H9 (cell line): ENCODE measurements around the gene SHANK3. TPM values are rescaled to one million over a fixed set of nuclear protein-coding genes. Genes with fewer than 3 reads are reported as not detected.

Experiments used
- DNase-seq: peaks from one replicate; pipeline ENCODE4 v3.0.0-alpha.2; 2017
- H2AFZ ChIP-seq: one replicate; pipeline ENCODE4 v1.6.1; 2013; ENCODE audit warnings: mild to moderate bottlenecking, low read length, control low read depth, moderate library complexity
- H2AK5ac ChIP-seq: 2 replicates; pipeline ENCODE4 v1.6.1; 2013; ENCODE audit warnings: low read length, control low read depth, mixed read lengths; ENCODE audit not compliant: insufficient read length
- H2BK120ac ChIP-seq: one replicate; pipeline ENCODE4 v1.6.1; 2013; ENCODE audit warnings: low read depth, mild to moderate bottlenecking, low read length, control low read depth, inconsistent platforms; ENCODE audit not compliant: poor library complexity, severe bottlenecking
- H2BK12ac ChIP-seq: 2 replicates; pipeline ENCODE4 v1.6.1; 2013; ENCODE audit warnings: low read length, control low read depth, mixed read lengths, low read depth; ENCODE audit not compliant: insufficient read length
- H2BK15ac ChIP-seq: 2 replicates; pipeline ENCODE4 v1.6.1; 2013; ENCODE audit warnings: low read depth, low read length, control low read depth
- H2BK20ac ChIP-seq: one replicate; pipeline ENCODE4 v1.6.1; 2013; ENCODE audit warnings: low read depth, mild to moderate bottlenecking, low read length, control low read depth, inconsistent platforms; ENCODE audit not compliant: poor library complexity, severe bottlenecking
- H2BK5ac ChIP-seq: 2 replicates; pipeline ENCODE4 v1.6.1; 2013; ENCODE audit warnings: low read length, control low read depth, mixed read lengths; ENCODE audit not compliant: insufficient read length
- H3K14ac ChIP-seq: 2 replicates; pipeline ENCODE4 v1.6.1; 2013; ENCODE audit warnings: low read length, control low read depth; ENCODE audit not compliant: insufficient read depth
- H3K18ac ChIP-seq: 2 replicates; pipeline ENCODE4 v1.6.1; 2013; ENCODE audit warnings: low read depth, mild to moderate bottlenecking, mixed read lengths, low read length, control low read depth; ENCODE audit not compliant: insufficient read length
- H3K23ac ChIP-seq: 2 replicates; pipeline ENCODE4 v1.6.1; 2013; ENCODE audit warnings: low read length, control low read depth, mixed read lengths, low read depth; ENCODE audit not compliant: insufficient read length
- H3K23me2 ChIP-seq: 2 replicates; pipeline ENCODE4 v1.6.1; 2013; ENCODE audit warnings: low read depth, mild to moderate bottlenecking, mixed read lengths, low read length, control low read depth; ENCODE audit not compliant: insufficient read length, poor library complexity, severe bottlenecking
- H3K27ac ChIP-seq: 2 replicates; pipeline ENCODE4 v1.5.1; 2013; ENCODE audit warnings: low read length, control low read depth, mixed read lengths, low read depth; ENCODE audit not compliant: insufficient read length
- H3K27me3 ChIP-seq: 2 replicates; pipeline ENCODE4 v1.6.1; 2013; ENCODE audit warnings: low read length, control low read depth, inconsistent platforms; ENCODE audit not compliant: insufficient read depth
- H3K4ac ChIP-seq: 2 replicates; pipeline ENCODE4 v1.6.1; 2013; ENCODE audit warnings: low read depth, mild to moderate bottlenecking, control low read depth, inconsistent platforms, low read length, moderate library complexity
- H3K4me1 ChIP-seq: 2 replicates; pipeline ENCODE4 v1.6.1; 2013; ENCODE audit warnings: low read length, control low read depth, inconsistent platforms; ENCODE audit not compliant: insufficient read depth
- H3K4me2 ChIP-seq: 2 replicates; pipeline ENCODE4 v1.6.1; 2013; ENCODE audit warnings: low read length, control low read depth, mixed read lengths; ENCODE audit not compliant: insufficient read length, insufficient read depth
- H3K56ac ChIP-seq: 2 replicates; pipeline ENCODE4 v1.6.1; 2013; ENCODE audit warnings: low read depth, mild to moderate bottlenecking, mixed read lengths, low read length, control low read depth; ENCODE audit not compliant: insufficient read length
- H3K79me1 ChIP-seq: 2 replicates; pipeline ENCODE4 v1.6.1; 2013; ENCODE audit warnings: low read depth, mild to moderate bottlenecking, moderate library complexity, low read length, control low read depth, inconsistent platforms; ENCODE audit not compliant: insufficient read depth, poor library complexity, severe bottlenecking
- H3K79me2 ChIP-seq: 2 replicates; pipeline ENCODE4 v1.6.1; 2013; ENCODE audit warnings: low read length, control low read depth, inconsistent platforms; ENCODE audit not compliant: insufficient read depth
- H3K9ac ChIP-seq: 2 replicates; pipeline ENCODE4 v1.6.1; 2013; ENCODE audit warnings: low read length, control low read depth, mixed read lengths; ENCODE audit not compliant: insufficient read length; ENCODE audit errors: extremely low read depth
- H3K9me3 ChIP-seq: one replicate; pipeline ENCODE4 v1.6.1; 2013; ENCODE audit warnings: low read depth, low read length, inconsistent platforms; ENCODE audit not compliant: control insufficient read depth
- H3T11ph ChIP-seq: one replicate; pipeline ENCODE4 v1.6.1; 2013; ENCODE audit warnings: mild to moderate bottlenecking, low read length, control low read depth, inconsistent platforms
- H4K20me1 ChIP-seq: one replicate; pipeline ENCODE4 v1.6.1; 2013; ENCODE audit not compliant: control insufficient read depth, insufficient read length, insufficient read depth
- H4K5ac ChIP-seq: 2 replicates; pipeline ENCODE4 v1.6.1; 2013; ENCODE audit warnings: low read depth, mild to moderate bottlenecking, mixed read lengths, low read length, control low read depth; ENCODE audit not compliant: insufficient read length
- H4K8ac ChIP-seq: replicated peaks from 2 replicates; pipeline ENCODE4 v1.6.1; 2013; ENCODE audit warnings: low read length, control low read depth, mixed read lengths, low read depth; ENCODE audit not compliant: insufficient read length
- H4K91ac ChIP-seq: 2 replicates; pipeline ENCODE4 v1.6.1; 2013; ENCODE audit warnings: low read depth, mild to moderate bottlenecking, moderate library complexity, mixed read lengths, low read length, control low read depth; ENCODE audit not compliant: insufficient read length
- H3K27ac Mint-ChIP-seq, 3 experiments: 2 replicates in 2 of 3; 3 replicates in 1 of 3; pipeline ENCODE4 v1.8.0; 2020 to 2021; ENCODE audit warnings: mixed read lengths in 3 of 3, mild to moderate bottlenecking in 1 of 3, moderate library complexity in 1 of 3
- H3K27me3 Mint-ChIP-seq: 2 replicates; pipeline ENCODE4 v1.8.0; 2021; ENCODE audit warnings: low read depth, mild to moderate bottlenecking, moderate library complexity, mixed read lengths
- H3K36me3 Mint-ChIP-seq, 3 experiments: 2 replicates in 2 of 3; 3 replicates in 1 of 3; pipeline ENCODE4 v1.8.0; 2020 to 2021; ENCODE audit warnings: low read depth in 3 of 3, mixed read lengths in 3 of 3; ENCODE audit not compliant: insufficient read depth in 1 of 3
- H3K4me1 Mint-ChIP-seq, 2 experiments: 2 replicates each; pipeline ENCODE4 v1.8.0; 2020; ENCODE audit warnings: mixed read lengths in 2 of 2
- H3K4me3 Mint-ChIP-seq, 2 experiments: 2 replicates in 1 of 2; 3 replicates in 1 of 2; pipeline ENCODE4 v1.8.0; 2020 to 2021; ENCODE audit warnings: mild to moderate bottlenecking in 2 of 2, mixed read lengths in 2 of 2, moderate library complexity in 1 of 2
- H3K9me3 Mint-ChIP-seq, 2 experiments: 2 replicates in 1 of 2; 3 replicates in 1 of 2; pipeline ENCODE4 v1.8.0; 2020; ENCODE audit warnings: mild to moderate bottlenecking in 2 of 2, mixed read lengths in 2 of 2, moderate library complexity in 1 of 2
- CTCF ChIP-seq: fragments of 200-600 bp; sonication (generic); conservative IDR thresholded peaks from 3 replicates; pipeline ENCODE4 v1.8.0; 2021; ENCODE audit warnings: antibody characterized with exemption, mild to moderate bottlenecking
- WGBS: extraction: QIAGEN DNeasy Blood & Tissue Kit; methylation state at CpG from one replicate; pipeline ENCODE4 v1.1.7; 2013; ENCODE audit warnings: missing lambda C conversion rate, low lambda C conversion rate, mixed read lengths; ENCODE audit not compliant: insufficient read length; ENCODE audit errors: extremely low coverage; 5-methylcytosine and 5-hydroxymethylcytosine counted together
- total RNA-seq: library from RNA; stranded (reverse); gene quantifications from 2 replicates; pipeline ENCODE4 v1.2.1, GENCODE V29; 2021

The SHANK3 gene
- total RNA-seq, 1 experiment from 2014 or later, result 8.7 TPM

- Mint-ChIP-seq H3K27ac (no peak overlapping the region), H3K27me3 (peaks cover 34% of the 10 kb centered on the region), H3K4me3 (no peak overlapping the region), H3K36me3 (no peaks in the 10 kb centered on the region; a peak in 1 of 7 replicates), H3K9me3 (no peaks in the 10 kb centered on the region), H3K4me1 (peaks cover 11 to 12% of the 10 kb centered on the region in 2 experiments)
- Histone ChIP-seq H3K27ac (no peak overlapping the region), H3K27me3 (peaks cover 4% of the 10 kb centered on the region; the same call in 1 of the 2 replicates), H3K9me3 (no peaks in the 10 kb centered on the region), H4K20me1 (peaks cover 2% of the 10 kb centered on the region), H3K4ac (no peak overlapping the region), H2AK5ac (no peak overlapping the region), H2BK20ac (no peak overlapping the region), H3K79me2 (no peaks in the 10 kb centered on the region), H3K9ac (no peak overlapping the region), H3K56ac (no peak overlapping the region), H3K23me2 (peaks cover 5% of the 10 kb centered on the region), H2BK12ac (no peak overlapping the region), H3K4me2 (no peak overlapping the region), H4K5ac (no peak overlapping the region), H2BK15ac (no peak overlapping the region), H2BK5ac (no peak overlapping the region), H3T11ph (no peak overlapping the region), H4K91ac (no peak overlapping the region), H4K8ac (no peak overlapping the region), H3K4me1 (peaks cover 5% of the 10 kb centered on the region; the same call in 1 of the 2 replicates), H2AFZ (no peak overlapping the region), H3K79me1 (no peaks in the 10 kb centered on the region), H2BK120ac (no peak overlapping the region), H3K23ac (no peak overlapping the region), H3K14ac (no peak overlapping the region), H3K18ac (no peak overlapping the region)
- DNase-seq, result no peak
- TF ChIP-seq CTCF, result no peak
- WGBS, result no CpG with 5 or more reads among the region's 5 CpGs
These were observed 39.5 kb upstream of the SHANK3 start for GRCh38 chr22:50633086-50633485.
